ENCODE measurements around the gene APOLD1.
"Not testable (repeated sequence)": the region's sequence is repeated elsewhere in the genome, so short reads cannot be mapped to it uniquely, and the experiment has no call there.

Gene APOLD1

GRCh38 chr12:12784911-12785814, at the start of gene APOLD1:
TSS of gene APOLD1 (plus strand) at chr12:12785659. CDS start at chr12:12785692, 33 bp downstream.
- no peaks in the 10 kb centered on the region for H3K27me3 ChIP-seq (ENCODE audit: insufficient read depth, low read length)
- H3K79me2 ChIP-seq (ENCODE audit: control insufficient read depth, insufficient read depth, low read length, unreplicated experiment) = peaks cover 19% of the 10 kb centered on the region
- H3K36me3 ChIP-seq (ENCODE audit: insufficient read depth, low read length) = no peaks in the 10 kb centered on the region
- H3K4me1 ChIP-seq (ENCODE audit: control insufficient read depth, insufficient read depth, low read length, unreplicated experiment) = peaks cover 33% of the 10 kb centered on the region
- peak within 1 kb of the TSS; percentile 79 for H3K4me3 ChIP-seq (ENCODE audit: low read depth, low read length)
- peak within 1 kb of the TSS; percentile 67 for H3K27ac ChIP-seq (ENCODE audit: low read depth, low read length)
- H2AFZ ChIP-seq (ENCODE audit: low read length, unreplicated experiment) = peak within 1 kb of the TSS; percentile 81

- peak overlapping the region; percentile 69 for H3K27ac ChIP-seq (ENCODE audit: low read depth, low read length)
- 0 out of 2 replicates have a peak, but pooled peaks cover 4% of the 10 kb centered on the region for H3K36me3 ChIP-seq (ENCODE audit: insufficient read depth, low read length)
- H3K27me3 ChIP-seq (ENCODE audit: insufficient read depth, low read length) = no peaks in the 10 kb centered on the region
- peaks cover 44% of the 10 kb centered on the region for H3K4me1 ChIP-seq (ENCODE audit: control insufficient read depth, insufficient read depth, low read length, unreplicated experiment)
- peak overlapping the region; percentile 62 for H3K4me3 ChIP-seq (ENCODE audit: low read depth, low read length)
- peaks cover 74% of the 10 kb centered on the region for H3K79me2 ChIP-seq (ENCODE audit: control insufficient read depth, insufficient read depth, low read length, unreplicated experiment)
- peak overlapping the region; percentile 68 for H2AFZ ChIP-seq (ENCODE audit: low read length, unreplicated experiment)
These were observed 48.4 kb upstream of the APOLD1 start for GRCh38 chr12:12736759-12737676.

- H3K36me3 ChIP-seq (ENCODE audit: insufficient read depth, low read length); H3K4me3 ChIP-seq (ENCODE audit: low read depth, low read length); H3K27ac ChIP-seq (ENCODE audit: low read depth, low read length); H3K27me3 ChIP-seq (ENCODE audit: insufficient read depth, low read length); H2AFZ ChIP-seq (ENCODE audit: low read length, unreplicated experiment): not testable (repeated sequence)
- Histone ChIP-seq H3K79me2 (ENCODE audit: control insufficient read depth, insufficient read depth, low read length, unreplicated experiment) (peaks cover 72% of the 10 kb centered on the region), H3K4me1 (ENCODE audit: control insufficient read depth, insufficient read depth, low read length, unreplicated experiment) (peaks cover 42% of the 10 kb centered on the region)
These were observed 47.3 kb upstream of the APOLD1 start for GRCh38 chr12:12738152-12738551.

- H3K79me2 ChIP-seq (ENCODE audit: control insufficient read depth, insufficient read depth, low read length, unreplicated experiment) = peaks cover 43% of the 10 kb centered on the region
- peaks cover 17% of the 10 kb centered on the region for H3K4me1 ChIP-seq (ENCODE audit: control insufficient read depth, insufficient read depth, low read length, unreplicated experiment)
- no peaks in the 10 kb centered on the region for H3K36me3 ChIP-seq (ENCODE audit: insufficient read depth, low read length)
- H2AFZ ChIP-seq (ENCODE audit: low read length, unreplicated experiment) = peak overlapping the region; percentile 27
- no peak overlapping the region for H3K27ac ChIP-seq (ENCODE audit: low read depth, low read length)
- H3K27me3 ChIP-seq (ENCODE audit: insufficient read depth, low read length) = no peaks in the 10 kb centered on the region
- H3K4me3 ChIP-seq (ENCODE audit: low read depth, low read length) = peak overlapping the region; percentile 50
These were observed 43.8 kb upstream of the APOLD1 start for GRCh38 chr12:12741660-12742059.

- peaks cover 13% of the 10 kb centered on the region for H3K4me1 ChIP-seq (ENCODE audit: control insufficient read depth, insufficient read depth, low read length, unreplicated experiment)
- no peaks in the 10 kb centered on the region for H3K36me3 ChIP-seq (ENCODE audit: insufficient read depth, low read length)
- H2AFZ ChIP-seq (ENCODE audit: low read length, unreplicated experiment) = no peak overlapping the region
- H3K27me3 ChIP-seq (ENCODE audit: insufficient read depth, low read length) = no peaks in the 10 kb centered on the region
- no peak overlapping the region for H3K4me3 ChIP-seq (ENCODE audit: low read depth, low read length)
- peaks cover 27% of the 10 kb centered on the region for H3K79me2 ChIP-seq (ENCODE audit: control insufficient read depth, insufficient read depth, low read length, unreplicated experiment)
- H3K27ac ChIP-seq (ENCODE audit: low read depth, low read length) = no peak overlapping the region
These were observed 40.7 kb upstream of the APOLD1 start for GRCh38 chr12:12744546-12745305.

- H3K27me3 ChIP-seq (ENCODE audit: insufficient read depth, low read length) = no peaks in the 10 kb centered on the region
- H3K27ac ChIP-seq (ENCODE audit: low read depth, low read length) = no peak overlapping the region
- H2AFZ ChIP-seq (ENCODE audit: low read length, unreplicated experiment) = no peak overlapping the region
- peaks cover 13% of the 10 kb centered on the region for H3K4me1 ChIP-seq (ENCODE audit: control insufficient read depth, insufficient read depth, low read length, unreplicated experiment)
- H3K4me3 ChIP-seq (ENCODE audit: low read depth, low read length) = no peak overlapping the region
- H3K36me3 ChIP-seq (ENCODE audit: insufficient read depth, low read length) = no peaks in the 10 kb centered on the region
- peaks cover 20% of the 10 kb centered on the region for H3K79me2 ChIP-seq (ENCODE audit: control insufficient read depth, insufficient read depth, low read length, unreplicated experiment)
These were observed 39.8 kb upstream of the APOLD1 start for GRCh38 chr12:12745576-12746211.

GRCh38 chr12:12747278-12747677, 38.2 kb upstream of the APOLD1 start:
- peaks cover 10% of the 10 kb centered on the region for H3K79me2 ChIP-seq (ENCODE audit: control insufficient read depth, insufficient read depth, low read length, unreplicated experiment)
- no peaks in the 10 kb centered on the region for H3K27me3 ChIP-seq (ENCODE audit: insufficient read depth, low read length)
- H3K27ac ChIP-seq (ENCODE audit: low read depth, low read length) = no peak overlapping the region
- peaks cover 7% of the 10 kb centered on the region for H3K4me1 ChIP-seq (ENCODE audit: control insufficient read depth, insufficient read depth, low read length, unreplicated experiment)
- H2AFZ ChIP-seq (ENCODE audit: low read length, unreplicated experiment) = no peak overlapping the region
- no peak overlapping the region for H3K4me3 ChIP-seq (ENCODE audit: low read depth, low read length)
- no peaks in the 10 kb centered on the region for H3K36me3 ChIP-seq (ENCODE audit: insufficient read depth, low read length)

- peaks cover 10% of the 10 kb centered on the region for H3K79me2 ChIP-seq (ENCODE audit: control insufficient read depth, insufficient read depth, low read length, unreplicated experiment)
- H3K27me3 ChIP-seq (ENCODE audit: insufficient read depth, low read length) = no peaks in the 10 kb centered on the region
- H2AFZ ChIP-seq (ENCODE audit: low read length, unreplicated experiment) = no peak overlapping the region
- no peak overlapping the region for H3K4me3 ChIP-seq (ENCODE audit: low read depth, low read length)
- H3K4me1 ChIP-seq (ENCODE audit: control insufficient read depth, insufficient read depth, low read length, unreplicated experiment) = peaks cover 7% of the 10 kb centered on the region
- H3K27ac ChIP-seq (ENCODE audit: low read depth, low read length) = no peak overlapping the region
- H3K36me3 ChIP-seq (ENCODE audit: insufficient read depth, low read length) = no peaks in the 10 kb centered on the region
These were observed 37.4 kb upstream of the APOLD1 start for GRCh38 chr12:12748044-12748443.

- Histone ChIP-seq H3K27ac (ENCODE audit: low read depth, low read length) (peak overlapping the region; percentile 51; the same call in 1 of the 2 replicates), H3K4me3 (ENCODE audit: low read depth, low read length) (peak overlapping the region; percentile 74), H2AFZ (ENCODE audit: low read length, unreplicated experiment) (peak overlapping the region; percentile 88), H3K4me1 (ENCODE audit: control insufficient read depth, insufficient read depth, low read length, unreplicated experiment) (peaks cover 7% of the 10 kb centered on the region), H3K36me3 (ENCODE audit: insufficient read depth, low read length) (no peaks in the 10 kb centered on the region), H3K79me2 (ENCODE audit: control insufficient read depth, insufficient read depth, low read length, unreplicated experiment) (peaks cover 10% of the 10 kb centered on the region), H3K27me3 (ENCODE audit: insufficient read depth, low read length) (no peaks in the 10 kb centered on the region)
These were observed 36.0 kb upstream of the APOLD1 start for GRCh38 chr12:12749433-12749832.

GRCh38 chr12:12755923-12756322, 29.5 kb upstream of the APOLD1 start:
- no peak overlapping the region for H3K27ac ChIP-seq (ENCODE audit: low read depth, low read length)
- H3K4me3 ChIP-seq (ENCODE audit: low read depth, low read length) = no peak overlapping the region
- peaks cover 12% of the 10 kb centered on the region for H3K4me1 ChIP-seq (ENCODE audit: control insufficient read depth, insufficient read depth, low read length, unreplicated experiment)
- no peaks in the 10 kb centered on the region for H3K27me3 ChIP-seq (ENCODE audit: insufficient read depth, low read length)
- no peak overlapping the region for H2AFZ ChIP-seq (ENCODE audit: low read length, unreplicated experiment)
- no peaks in the 10 kb centered on the region for H3K79me2 ChIP-seq (ENCODE audit: control insufficient read depth, insufficient read depth, low read length, unreplicated experiment)
- H3K36me3 ChIP-seq (ENCODE audit: insufficient read depth, low read length) = no peaks in the 10 kb centered on the region
